K562 (cell line): Measurements from ENCODE around the gene SSU72. TPM values are rescaled to one million over a fixed set of nuclear protein-coding genes. Genes with fewer than 3 reads are reported as not detected.

Source experiments
- CBFA2T3 ChIP-seq: fragments of 450-650 bp; IDR thresholded peaks from 2 replicates; pipeline ENCODE4 v1.6.1; 2017
- CHD7 ChIP-seq: fragments of 200-600 bp; sonication (generic); IDR thresholded peaks from one replicate; pipeline ENCODE4 v1.6.1; 2012; ENCODE audit warnings: mild to moderate bottlenecking, low read depth, low read length, inconsistent platforms
- DACH1 ChIP-seq: fragments of 450-650 bp; IDR thresholded peaks from 2 replicates; pipeline ENCODE4 v1.6.1; 2018; ENCODE audit not compliant: partially characterized antibody
- GATA2 ChIP-seq: sonication (generic); formaldehyde crosslinking; IDR thresholded peaks from 2 replicates; pipeline ENCODE4 v1.4.0; 2020; ENCODE audit warnings: mild to moderate bottlenecking, missing genetic modification reagents
- IRF1 ChIP-seq: sonication (generic); formaldehyde crosslinking; IDR thresholded peaks from 2 replicates; pipeline ENCODE4 v1.8.0; 2022; ENCODE audit warnings: missing genetic modification reagents, mild to moderate bottlenecking, borderline replicate concordance
- KAT8 ChIP-seq: fragments of 450-650 bp; IDR thresholded peaks from 2 replicates; pipeline ENCODE4 v1.6.1; 2016; ENCODE audit warnings: low read depth, mild to moderate bottlenecking
- MECOM ChIP-seq: fragments of 250-450 bp; sonication (Bioruptor Pico); IDR thresholded peaks from 2 replicates; pipeline ENCODE4 v1.8.0; 2022; ENCODE audit warnings: inconsistent platforms
- NCOA1 ChIP-seq: fragments of 450-650 bp; IDR thresholded peaks from 2 replicates; pipeline ENCODE4 v1.6.1; 2016; ENCODE audit warnings: low read depth
- RBM14 ChIP-seq: fragments of 200-400 bp; formaldehyde crosslinking; IDR thresholded peaks from 2 replicates; pipeline ENCODE4 v1.6.1; 2018; ENCODE audit warnings: low read depth, mild to moderate bottlenecking, low read length, moderate library complexity, borderline replicate concordance; ENCODE audit not compliant: insufficient read depth
- RFX1 ChIP-seq: fragments of 450-650 bp; IDR thresholded peaks from 2 replicates; pipeline ENCODE4 v1.6.1; 2016; ENCODE audit warnings: mild to moderate bottlenecking, moderate library complexity
- SRSF9 ChIP-seq: fragments of 200-400 bp; formaldehyde crosslinking; IDR thresholded peaks from 2 replicates; pipeline ENCODE4 v1.6.1; 2017; ENCODE audit warnings: low read depth, low read length, borderline replicate concordance
- ZNF134 ChIP-seq: fragments of 250-450 bp; sonication (Bioruptor Pico); conservative IDR thresholded peaks from 2 replicates; pipeline ENCODE4 v1.4.0; 2020
- ZNF589 ChIP-seq: fragments of 200-800 bp; sonication (Bioruptor generic); IDR thresholded peaks from 2 replicates; pipeline ENCODE4 v1.6.1; 2016; ENCODE audit warnings: low read depth, missing genetic modification characterization, missing compliant biosample characterization
- ZNF764 ChIP-seq: fragments of 250-450 bp; sonication (Bioruptor Pico); IDR thresholded peaks from 2 replicates; pipeline ENCODE4 v1.4.0; 2020; ENCODE audit warnings: low read depth, mild to moderate bottlenecking, moderate library complexity
- polyA plus RNA-seq, 8 experiments: library from polyadenylated mRNA; depleted of rRNA in 4 of 8; stranded (reverse) in 5 of 8; unstranded in 3 of 8; fragments of >200 nt; fragmentation: Nextera tagmentation in 2 of 8; fragmentation: Illumina TruSeq in 1 of 8; extraction: Ambion mirVana in 2 of 8; extraction: Trizol in 1 of 8; gene quantifications; 2 replicates each; pipeline versions ENCODE4 v1.2.1 to v1.2.3, GENCODE V29; 2011 to 2014; ENCODE audit warnings: inconsistent platforms in 1 of 8, missing spikeins in 1 of 8
- total RNA-seq, 7 experiments: library from RNA; depleted of rRNA in 6 of 7; stranded (reverse); fragments of >200 nt in 6 of 7; fragmentation: Illumina TruSeq in 2 of 7; extraction: Trizol in 2 of 7; gene quantifications; 2 replicates each; pipeline versions ENCODE4 v1.2.1 to v1.2.3, GENCODE V29; 2011 to 2021; ENCODE audit warnings: low replicate concordance in 1 of 7

SSU72 gene
- total and polyA plus RNA-seq, 9 of the 15 experiments (the other 6 are each of a cell fraction or from before 2014, with no cell fraction given) = 70.8 to 201 (median 94.6) TPM

DNA sequence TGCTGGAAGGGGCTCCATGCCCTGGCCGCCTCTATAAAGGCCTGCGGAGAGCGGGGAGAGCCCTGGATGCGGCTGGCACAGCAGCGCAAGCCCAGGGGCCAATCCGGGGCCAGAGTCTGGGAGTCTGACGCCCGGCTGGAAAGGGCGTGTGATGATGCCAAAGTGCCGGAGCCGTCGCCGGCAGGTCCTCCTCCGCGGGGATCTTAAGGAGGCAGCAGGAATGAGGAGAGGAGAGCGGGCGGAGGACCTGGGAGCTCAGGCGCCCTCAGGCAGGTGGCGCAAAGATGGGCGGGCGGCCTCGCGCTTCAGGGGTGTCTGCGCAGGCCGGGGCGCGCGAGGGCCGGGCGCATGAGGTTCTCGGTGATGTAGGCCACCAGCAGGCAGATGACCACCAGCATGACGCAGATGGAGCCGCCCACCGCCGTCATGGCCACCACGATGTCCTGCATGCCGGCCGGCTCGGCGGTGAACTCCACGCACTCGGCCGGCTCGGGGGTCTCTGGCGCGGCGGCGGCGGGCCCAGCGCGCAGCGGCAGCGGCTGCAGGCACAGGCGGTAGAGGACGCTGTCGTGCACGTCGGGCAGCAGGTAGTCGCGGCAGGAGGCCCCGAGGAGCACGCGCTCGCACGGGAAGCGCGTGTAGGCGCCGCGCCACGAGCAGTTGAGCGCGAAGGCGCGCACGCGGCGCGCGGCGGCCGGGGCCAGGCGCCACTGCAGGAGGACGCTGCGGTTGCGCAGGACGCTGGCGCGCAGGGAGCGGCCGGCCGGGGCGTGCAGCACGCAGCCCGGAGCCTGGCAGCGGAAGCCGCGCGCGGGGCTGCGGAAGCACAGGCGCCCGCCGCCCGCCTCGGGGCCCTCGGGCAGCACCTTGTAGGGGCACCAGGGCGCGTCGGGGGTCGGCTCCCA is 24.6 kb upstream of the SSU72 start (continued):
- no peak for TF ChIP-seq CHD7
- no peak for TF ChIP-seq RBM14
- no peak for TF ChIP-seq ZNF134
- no peak for TF ChIP-seq MECOM (CRISPR knock-in tag)
- no peak for TF ChIP-seq ZNF589 (CRISPR knock-in tag)
- TF ChIP-seq CBFA2T3 = no peak
- TF ChIP-seq NCOA1 = no peak
- no peak for TF ChIP-seq IRF1 (CRISPR knock-in tag)
- no peak for TF ChIP-seq RFX1
- TF ChIP-seq KAT8 = no peak
- TF ChIP-seq ZNF764 (CRISPR knock-in tag) = no peak
- no peak for TF ChIP-seq SRSF9
- TF ChIP-seq DACH1 = no peak
- no peak for TF ChIP-seq GATA2
